Activated CD4-positive, CD25-positive, alpha-beta regulatory T cell treated with anti-CD3 and anti-CD28 coated beads, Interleukin-2, amount 50 U/mL, for 72 hours (primary cell): ENCODE data around the gene XG.

Source experiments
- DNase-seq: peaks from one replicate; pipeline ENCODE4 v3.0.0; 2021

XG gene

GRCh38 chrX:2823795-2824386 lies 72.1 kb downstream of the XG start:
- no peak for DNase-seq

GRCh38 chrX:2824886-2825285 lies 73.0 kb downstream of the XG start:
- DNase-seq, result no peak

GRCh38 chrX:2828344-2828958 lies 76.6 kb downstream of the XG start, which contains the start of gene GYG2:
Gene GYG2 (plus strand): TSS chrX:2828930. CDS start chrX:2830189, 1,259 bp downstream.
- DNase-seq, result no peak

GRCh38 chrX:2828959-2829411 lies 77.1 kb downstream of the XG start:
- no peak for DNase-seq

GRCh38 chrX:2829469-2830246 lies 77.8 kb downstream of the XG start:
- no peak for DNase-seq

GRCh38 chrX:2831471-2832228 lies 79.8 kb downstream of the XG start:
- DNase-seq, result no peak

- no peak for DNase-seq
These were observed 86.1 kb downstream of the XG start for GRCh38 chrX:2837961-2838360.

- DNase-seq, result no peak
These were observed 89.1 kb downstream of the XG start for GRCh38 chrX:2840961-2841360.

GRCh38 chrX:2841537-2841936 lies 89.7 kb downstream of the XG start:
- no peak for DNase-seq

- DNase-seq, result no peak
These were observed 95.2 kb downstream of the XG start for GRCh38 chrX:2846992-2847391.

- no peak for DNase-seq
These were observed 97.0 kb downstream of the XG start for GRCh38 chrX:2848871-2849301.

- no peak for DNase-seq
These were observed 103.1 kb downstream of the XG start for GRCh38 chrX:2854918-2855317.

- DNase-seq, result no peak
These were observed 103.9 kb downstream of the XG start for GRCh38 chrX:2855761-2856160.

- DNase-seq, result no peak
These were observed 105.7 kb downstream of the XG start for GRCh38 chrX:2857566-2857965.

- no peak for DNase-seq
These were observed 107.5 kb downstream of the XG start for GRCh38 chrX:2859197-2859797.

GRCh38 chrX:2862404-2862803 lies 110.6 kb downstream of the XG start:
- no peak for DNase-seq

- DNase-seq, result no peak
These were observed 111.8 kb downstream of the XG start for GRCh38 chrX:2863646-2864045.
